HFF-Myc (cell line): ENCODE measurements around the gene CA9.

Experiments used
- DNase-seq: peaks from one replicate; pipeline ENCODE4 v3.0.0-alpha.2; 2011; ENCODE audit warnings: low read depth; ENCODE audit errors: extremely low read depth
- H3K4me3 ChIP-seq: replicated peaks from 2 replicates; pipeline ENCODE4 v1.5.1; 2011; ENCODE audit warnings: low read depth, mild to moderate bottlenecking, control low read depth, low read length
- TF ChIP-seq, protein P1 (sequence below): IDR thresholded peaks from 2 replicates; pipeline ENCODE4 v1.5.1; 2012; ENCODE audit warnings: mild to moderate bottlenecking, low read depth, low read length, control low read depth; ENCODE audit errors: missing control alignments

CA9 gene

DNA sequence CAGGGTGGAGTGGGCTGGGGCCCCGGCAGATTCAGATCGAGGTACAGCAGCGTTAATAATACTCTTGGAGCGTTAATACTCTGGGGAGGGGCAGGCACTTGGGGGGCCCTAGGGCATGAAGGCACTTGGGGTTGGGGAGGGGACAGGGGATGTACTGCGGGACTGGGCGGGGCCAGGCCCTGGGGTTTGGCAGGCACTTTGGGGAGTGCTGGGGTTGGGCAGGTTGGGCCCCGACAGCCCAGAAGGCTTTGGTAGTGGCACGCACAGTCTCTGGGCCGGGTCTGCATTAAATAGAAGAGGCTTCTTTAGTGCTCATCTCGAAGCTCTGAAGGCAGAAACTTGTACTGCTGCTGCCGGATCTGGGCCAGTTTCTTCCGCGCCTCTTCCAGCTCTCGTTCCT is 23.8 kb downstream of the CA9 start:
- DNase-seq = no peak
- TF ChIP-seq, protein P1, sequence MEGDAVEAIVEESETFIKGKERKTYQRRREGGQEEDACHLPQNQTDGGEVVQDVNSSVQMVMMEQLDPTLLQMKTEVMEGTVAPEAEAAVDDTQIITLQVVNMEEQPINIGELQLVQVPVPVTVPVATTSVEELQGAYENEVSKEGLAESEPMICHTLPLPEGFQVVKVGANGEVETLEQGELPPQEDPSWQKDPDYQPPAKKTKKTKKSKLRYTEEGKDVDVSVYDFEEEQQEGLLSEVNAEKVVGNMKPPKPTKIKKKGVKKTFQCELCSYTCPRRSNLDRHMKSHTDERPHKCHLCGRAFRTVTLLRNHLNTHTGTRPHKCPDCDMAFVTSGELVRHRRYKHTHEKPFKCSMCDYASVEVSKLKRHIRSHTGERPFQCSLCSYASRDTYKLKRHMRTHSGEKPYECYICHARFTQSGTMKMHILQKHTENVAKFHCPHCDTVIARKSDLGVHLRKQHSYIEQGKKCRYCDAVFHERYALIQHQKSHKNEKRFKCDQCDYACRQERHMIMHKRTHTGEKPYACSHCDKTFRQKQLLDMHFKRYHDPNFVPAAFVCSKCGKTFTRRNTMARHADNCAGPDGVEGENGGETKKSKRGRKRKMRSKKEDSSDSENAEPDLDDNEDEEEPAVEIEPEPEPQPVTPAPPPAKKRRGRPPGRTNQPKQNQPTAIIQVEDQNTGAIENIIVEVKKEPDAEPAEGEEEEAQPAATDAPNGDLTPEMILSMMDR = no peak
- H3K4me3 ChIP-seq = no peak overlapping the region

DNA sequence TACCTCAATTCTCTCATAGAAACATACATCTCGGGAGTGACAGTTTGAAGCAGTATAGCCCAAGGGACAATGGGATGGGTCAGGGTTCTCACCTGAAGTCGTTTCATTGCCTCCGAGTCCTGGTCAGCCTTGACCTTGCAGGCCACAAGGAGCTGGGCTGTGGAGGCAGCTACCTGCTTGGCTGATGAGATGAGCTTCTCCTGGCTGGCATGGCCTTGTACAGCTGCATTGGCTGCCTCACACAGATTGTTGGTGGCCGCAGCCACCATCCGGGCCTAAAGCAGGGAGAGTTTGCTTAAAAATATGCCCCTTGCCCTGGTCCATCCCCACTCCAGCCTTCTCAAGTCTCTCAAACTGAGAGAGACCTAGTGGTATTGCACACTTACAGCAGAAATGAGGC is 24.5 kb downstream of the CA9 start:
- no peak for DNase-seq
- no peak overlapping the region for H3K4me3 ChIP-seq
- TF ChIP-seq, protein P1 = no peak

DNA sequence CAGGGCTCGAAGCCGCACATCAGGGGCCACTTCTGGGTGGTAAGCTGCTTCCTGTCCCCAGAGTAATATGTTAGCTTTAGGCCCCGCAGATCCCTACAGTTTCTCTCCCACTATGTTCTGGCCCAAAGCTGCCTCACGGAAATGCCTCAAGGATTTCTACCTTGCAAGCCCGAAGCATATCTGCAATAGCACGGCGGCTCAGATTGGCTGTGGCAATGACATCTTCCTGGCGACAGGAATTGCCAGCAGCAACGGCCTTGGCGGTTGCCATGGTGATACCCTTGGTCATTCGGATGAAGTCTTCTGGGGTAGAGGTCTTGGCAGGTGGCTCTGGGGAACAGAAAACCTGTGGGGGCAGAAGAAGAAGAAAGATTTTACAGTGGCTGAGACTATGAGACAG is 26.3 kb downstream of the CA9 start:
- TF ChIP-seq, protein P1 = no peak
- DNase-seq = no peak
- H3K4me3 ChIP-seq = no peak overlapping the region

GRCh38 chr9:35700942-35701341 is 27.2 kb downstream of the CA9 start:
- TF ChIP-seq, protein P1 = no peak
- no peak for DNase-seq
- H3K4me3 ChIP-seq = no peak overlapping the region

GRCh38 chr9:35702696-35703095 is 29.0 kb downstream of the CA9 start:
- TF ChIP-seq, protein P1 = no peak
- DNase-seq = no peak

DNA sequence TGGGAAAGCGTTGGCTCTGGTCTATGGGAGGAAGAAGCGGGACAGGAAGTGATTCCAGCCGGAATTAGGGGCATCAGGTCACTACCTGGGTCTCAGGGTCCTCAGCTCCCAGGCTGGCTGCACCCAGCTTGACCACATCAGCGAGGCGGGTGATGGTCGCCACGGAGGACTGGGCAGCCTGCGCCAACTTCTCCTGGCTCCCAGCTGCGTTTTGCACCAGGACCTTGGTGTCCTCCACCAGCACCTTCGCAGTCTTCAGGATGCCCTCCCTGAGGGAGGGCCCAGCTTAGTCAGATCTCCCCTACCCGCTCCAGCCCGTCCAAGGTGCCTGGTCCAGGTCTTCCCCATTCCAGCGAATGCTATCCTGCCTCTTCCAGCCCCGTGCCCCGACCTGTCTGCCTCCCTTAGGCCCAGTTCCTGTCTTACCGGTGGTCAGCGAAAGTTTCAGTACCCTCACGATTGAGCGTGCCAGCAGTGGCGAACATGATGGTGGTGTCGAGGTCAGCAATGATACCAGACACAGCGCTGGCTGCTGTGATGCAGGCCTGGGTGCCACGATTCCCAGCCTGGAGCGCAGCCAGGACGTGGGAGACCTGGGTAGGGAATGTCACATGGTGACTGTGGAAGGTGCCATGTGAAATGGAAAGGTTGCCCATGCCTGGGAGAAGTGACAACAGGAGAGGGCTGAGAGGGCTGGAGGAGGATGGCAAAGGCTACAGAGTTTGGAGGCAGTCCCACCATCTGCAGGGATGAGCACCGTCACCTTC is 30.4 kb downstream of the CA9 start:
- no peak for DNase-seq
- no peak overlapping the region for H3K4me3 ChIP-seq
- TF ChIP-seq, protein P1 = no peak

More at GRCh38 chr9:35702696-35703095, 29.0 kb downstream of the CA9 start:
- no peak overlapping the region for H3K4me3 ChIP-seq

DNA sequence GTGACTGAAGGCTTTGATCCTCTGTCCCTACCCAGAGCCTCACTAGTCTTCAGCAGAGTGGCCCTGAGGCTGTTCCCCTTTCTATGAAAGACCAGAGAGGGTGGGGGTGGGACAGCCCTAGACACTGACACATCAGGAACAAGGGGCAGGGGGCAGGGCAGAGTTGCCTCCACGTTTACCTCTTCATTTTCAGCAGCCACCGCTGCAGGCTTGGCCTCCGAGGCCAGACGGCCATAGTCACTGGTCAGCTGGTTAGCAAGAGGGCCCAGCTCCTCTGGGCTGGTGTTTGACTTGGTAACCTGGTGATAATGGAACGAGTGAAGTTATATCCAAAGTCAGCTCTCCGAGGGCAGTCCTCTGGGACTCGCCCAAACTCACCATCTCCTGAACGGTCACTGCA is 31.6 kb downstream of the CA9 start:
- DNase-seq = no peak
- H3K4me3 ChIP-seq = no peak overlapping the region
- TF ChIP-seq, protein P1 = no peak
